ENCODE results near the gene NPAS3.

NPAS3 gene

GRCh38 chr14:33566082-33566481 lies 627.4 kb downstream of the NPAS3 start:
- no peak for DNase-seq

GRCh38 chr14:33567023-33567728 lies 628.5 kb downstream of the NPAS3 start:
- DNase-seq = peak; percentile 23

- no peak for DNase-seq
These were observed 629.1 kb downstream of the NPAS3 start for GRCh38 chr14:33567731-33568130.

GRCh38 chr14:33568935-33569579 lies 630.4 kb downstream of the NPAS3 start:
- no peak for DNase-seq

GRCh38 chr14:33569821-33570687 lies 631.4 kb downstream of the NPAS3 start:
- peak; percentile 51 for DNase-seq

- no peak for DNase-seq
These were observed 632.1 kb downstream of the NPAS3 start for GRCh38 chr14:33570694-33571310.

- no peak for DNase-seq
These were observed 634.7 kb downstream of the NPAS3 start for GRCh38 chr14:33573301-33573880.

GRCh38 chr14:33576014-33576413 lies 637.3 kb downstream of the NPAS3 start:
- no peak for DNase-seq

- no peak for DNase-seq
These were observed 640.0 kb downstream of the NPAS3 start for GRCh38 chr14:33578461-33579216.

GRCh38 chr14:33580231-33580749 lies 641.6 kb downstream of the NPAS3 start:
- DNase-seq = no peak

GRCh38 chr14:33580841-33581240 lies 642.2 kb downstream of the NPAS3 start:
- DNase-seq = no peak

GRCh38 chr14:33584697-33585096 lies 646.0 kb downstream of the NPAS3 start:
- no peak for DNase-seq

- DNase-seq = no peak
These were observed 648.1 kb downstream of the NPAS3 start for GRCh38 chr14:33586806-33587205.

GRCh38 chr14:33587791-33588190 lies 649.1 kb downstream of the NPAS3 start:
- no peak for DNase-seq

- no peak for DNase-seq
These were observed 650.1 kb downstream of the NPAS3 start for GRCh38 chr14:33588771-33589170.

GRCh38 chr14:33589334-33589733 lies 650.7 kb downstream of the NPAS3 start:
- DNase-seq = peak; percentile 74

- no peak for DNase-seq
These were observed 652.4 kb downstream of the NPAS3 start for GRCh38 chr14:33590891-33591630.

- DNase-seq = peak; percentile 30
These were observed 653.6 kb downstream of the NPAS3 start for GRCh38 chr14:33592297-33592696.

- no peak for DNase-seq
These were observed 657.8 kb downstream of the NPAS3 start for GRCh38 chr14:33596211-33597080.

- no peak for DNase-seq
These were observed 659.9 kb downstream of the NPAS3 start for GRCh38 chr14:33598582-33598981.
